Lower leg skin (tissue), 3 donors: ENCODE measurements around the gene ENDOU.

ENCODE experiments used
- POLR2A ChIP-seq, 2 donors: fragments of 450-650 bp; IDR thresholded peaks; one replicate each; pipeline ENCODE4 v1.6.1; 2016 to 2017; ENCODE audit warnings: antibody characterized with exemption in 2 of 2, mild to moderate bottlenecking in 1 of 2, moderate library complexity in 1 of 2
- TF ChIP-seq, protein P1 (sequence below), 3 donors: fragments of 450-650 bp; IDR thresholded peaks; one replicate each; pipeline ENCODE4 v1.5.1; 2016; ENCODE audit warnings: antibody characterized with exemption in 3 of 3, mild to moderate bottlenecking in 3 of 3, moderate library complexity in 2 of 3

GRCh38 chr12:47763481-47764346 is 38.4 kb upstream of the ENDOU start:
- TF ChIP-seq POLR2A (IDR thresholded peaks at IDR 0.05) = no peak
- TF ChIP-seq, protein P1, sequence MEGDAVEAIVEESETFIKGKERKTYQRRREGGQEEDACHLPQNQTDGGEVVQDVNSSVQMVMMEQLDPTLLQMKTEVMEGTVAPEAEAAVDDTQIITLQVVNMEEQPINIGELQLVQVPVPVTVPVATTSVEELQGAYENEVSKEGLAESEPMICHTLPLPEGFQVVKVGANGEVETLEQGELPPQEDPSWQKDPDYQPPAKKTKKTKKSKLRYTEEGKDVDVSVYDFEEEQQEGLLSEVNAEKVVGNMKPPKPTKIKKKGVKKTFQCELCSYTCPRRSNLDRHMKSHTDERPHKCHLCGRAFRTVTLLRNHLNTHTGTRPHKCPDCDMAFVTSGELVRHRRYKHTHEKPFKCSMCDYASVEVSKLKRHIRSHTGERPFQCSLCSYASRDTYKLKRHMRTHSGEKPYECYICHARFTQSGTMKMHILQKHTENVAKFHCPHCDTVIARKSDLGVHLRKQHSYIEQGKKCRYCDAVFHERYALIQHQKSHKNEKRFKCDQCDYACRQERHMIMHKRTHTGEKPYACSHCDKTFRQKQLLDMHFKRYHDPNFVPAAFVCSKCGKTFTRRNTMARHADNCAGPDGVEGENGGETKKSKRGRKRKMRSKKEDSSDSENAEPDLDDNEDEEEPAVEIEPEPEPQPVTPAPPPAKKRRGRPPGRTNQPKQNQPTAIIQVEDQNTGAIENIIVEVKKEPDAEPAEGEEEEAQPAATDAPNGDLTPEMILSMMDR (IDR thresholded peaks at IDR 0.05) = no peak
